Prostate gland (tissue), 2 donors: ENCODE data around the gene RSAD2.

ENCODE experiments used
- CTCF ChIP-seq, 4 experiments: fragments of 200-600 bp in 2 of 4; fragments of 450-650 bp in 2 of 4; sonication (generic) in 2 of 4; IDR thresholded peaks; 1 replicate in 3 of 4; 2 replicates in 1 of 4; pipeline ENCODE4 v1.5.1; 2016 to 2019; ENCODE audit warnings: antibody characterized with exemption in 4 of 4, mild to moderate bottlenecking in 2 of 4, moderate library complexity in 2 of 4
- POLR2A ChIP-seq: fragments of 450-650 bp; IDR thresholded peaks from one replicate; pipeline ENCODE4 v1.6.1; 2016; ENCODE audit warnings: antibody characterized with exemption, mild to moderate bottlenecking

DNA sequence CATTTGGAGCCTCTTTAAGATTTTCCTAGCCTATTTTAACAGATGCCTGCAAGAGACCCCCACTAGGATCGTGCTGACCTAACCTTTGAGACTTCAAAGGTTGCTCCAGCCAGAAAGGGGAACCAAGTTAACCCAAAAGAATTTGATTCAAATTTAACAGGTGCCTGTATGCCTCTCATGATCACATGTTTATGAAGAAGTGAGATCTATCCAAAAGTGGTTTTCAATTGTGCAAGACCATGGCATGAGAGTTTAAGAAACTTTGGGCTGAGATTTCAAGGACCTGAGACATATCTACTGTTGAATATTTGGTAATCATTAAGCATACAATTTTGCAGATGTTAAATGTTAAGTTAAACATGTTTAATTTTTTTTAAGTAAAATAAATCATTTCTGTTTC is 1.3 kb upstream of the RSAD2 start:
- TF ChIP-seq CTCF (IDR thresholded peaks at IDR 0.05) = no peak
- no peak for TF ChIP-seq POLR2A
